HG02938 (cell line): Measurements from ENCODE around the gene UMODL1.

Source experiments
- ATAC-seq: cut with Tn5 transposase; IDR thresholded peaks from one replicate; pipeline ENCODE4 v1.9.1; 2021; ENCODE audit warnings: mild to moderate bottlenecking, moderate library complexity; ENCODE audit not compliant: unreplicated experiment

The UMODL1 gene

GRCh38 chr21:42079939-42080787, 9.0 kb downstream of the UMODL1 start:
- ATAC-seq: no peak

- ATAC-seq: no peak
Observed at GRCh38 chr21:42080788-42081083, 9.6 kb downstream of the UMODL1 start.

DNA sequence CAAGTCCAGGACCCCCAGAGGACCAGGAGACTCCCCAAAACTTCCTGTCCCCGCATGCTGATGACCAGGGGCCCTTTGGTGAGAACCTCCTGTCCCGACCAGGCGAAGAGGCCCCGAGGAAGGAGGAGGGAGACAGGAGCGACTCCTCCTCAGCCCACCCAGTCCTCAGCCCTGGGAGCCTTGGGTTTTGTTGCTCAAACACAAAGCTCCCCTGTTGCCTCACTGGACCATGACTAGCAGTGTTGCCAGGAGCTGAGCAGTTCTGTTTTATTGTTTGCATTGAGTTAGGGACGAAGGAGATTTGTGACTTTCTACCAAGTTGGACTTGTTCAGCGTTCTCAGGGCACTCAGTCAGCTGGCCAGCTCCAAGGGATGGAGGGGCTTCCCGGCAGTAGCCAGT, 10.0 kb downstream of the UMODL1 start:
- no peak for ATAC-seq

DNA sequence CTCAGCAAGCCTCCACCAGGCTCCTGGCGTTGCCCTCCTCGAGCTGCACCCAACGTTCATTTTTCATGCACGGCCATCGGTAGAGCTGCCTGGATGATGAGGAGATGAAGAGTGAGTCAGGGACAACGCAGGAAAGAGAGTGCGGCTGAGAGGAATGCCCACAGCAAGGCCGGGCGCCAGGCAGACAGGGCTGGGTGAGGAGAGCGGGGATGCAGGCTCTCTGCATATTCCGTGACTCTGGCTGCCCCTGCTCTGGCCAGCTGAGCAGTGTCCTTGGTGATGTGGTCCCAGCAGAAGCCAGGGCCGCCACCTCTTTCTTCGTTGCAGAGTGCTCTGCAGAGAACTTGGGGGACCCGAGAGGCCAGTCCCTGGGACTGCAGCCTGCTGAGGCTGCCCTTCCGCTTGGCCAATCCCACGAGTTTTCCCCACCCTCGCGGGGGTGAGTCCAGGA, 10.8 kb downstream of the UMODL1 start:
- ATAC-seq: no peak

GRCh38 chr21:42082501-42083360, 11.6 kb downstream of the UMODL1 start:
- ATAC-seq: no peak

DNA sequence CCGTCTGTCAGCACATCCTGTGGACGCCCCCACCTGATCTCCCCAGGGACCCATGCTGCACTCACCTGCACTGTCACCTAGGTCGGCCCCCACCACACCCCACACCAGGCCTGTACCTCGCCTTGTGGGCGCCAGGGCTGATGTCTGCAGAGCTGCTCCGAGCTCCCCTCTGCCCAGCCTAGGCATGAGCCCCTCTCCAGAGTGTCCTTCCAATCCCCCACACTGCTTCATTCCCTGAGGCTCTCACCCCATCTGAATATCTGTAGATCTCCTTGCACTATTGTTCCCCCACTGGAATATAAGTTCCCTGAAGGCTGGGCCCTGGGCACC, 12.2 kb downstream of the UMODL1 start:
- no peak for ATAC-seq

- no peak for ATAC-seq
Observed at GRCh38 chr21:42084079-42084478, 13.0 kb downstream of the UMODL1 start.

DNA sequence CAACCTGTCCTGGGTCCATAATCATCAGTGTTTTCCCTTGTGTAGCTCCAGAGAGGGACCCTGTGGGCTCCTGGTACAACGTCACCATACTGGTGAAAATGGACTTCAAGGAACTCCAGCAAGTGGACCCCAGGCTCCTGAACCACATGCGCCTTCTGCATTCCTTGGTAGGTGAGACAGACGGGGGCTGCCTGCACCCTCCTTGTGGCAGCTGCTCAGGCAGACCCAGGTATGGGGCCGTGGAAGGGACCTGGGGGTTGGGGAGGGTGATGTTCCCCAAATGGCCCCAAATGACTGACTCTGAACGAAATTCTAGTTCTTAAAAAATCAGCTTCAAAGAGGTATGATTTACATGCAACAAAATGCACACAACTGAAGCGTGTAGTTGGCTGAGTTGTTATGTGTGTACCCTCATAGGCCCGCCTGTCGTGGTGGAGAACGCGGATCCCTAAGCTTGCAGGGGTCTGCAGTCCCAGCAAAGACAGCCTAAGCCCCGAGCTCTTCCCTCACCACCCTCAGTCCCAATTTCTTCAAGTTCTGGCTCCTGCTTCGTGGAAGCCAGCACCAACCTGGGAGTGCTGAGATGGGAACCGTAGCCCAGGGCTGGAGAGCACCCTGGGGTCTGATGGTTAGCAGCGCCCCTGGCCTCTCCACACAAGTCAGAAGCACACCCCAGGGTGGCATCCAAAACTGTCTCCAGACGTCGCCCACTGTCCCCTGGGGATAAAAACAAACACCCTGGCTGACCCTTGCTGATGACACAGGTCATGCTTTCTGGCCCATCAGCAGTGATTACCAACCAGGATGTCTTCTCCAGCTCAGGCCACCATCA, 14.3 kb downstream of the UMODL1 start:
- no peak for ATAC-seq

GRCh38 chr21:42086969-42087368, 15.9 kb downstream of the UMODL1 start:
- ATAC-seq: no peak

DNA sequence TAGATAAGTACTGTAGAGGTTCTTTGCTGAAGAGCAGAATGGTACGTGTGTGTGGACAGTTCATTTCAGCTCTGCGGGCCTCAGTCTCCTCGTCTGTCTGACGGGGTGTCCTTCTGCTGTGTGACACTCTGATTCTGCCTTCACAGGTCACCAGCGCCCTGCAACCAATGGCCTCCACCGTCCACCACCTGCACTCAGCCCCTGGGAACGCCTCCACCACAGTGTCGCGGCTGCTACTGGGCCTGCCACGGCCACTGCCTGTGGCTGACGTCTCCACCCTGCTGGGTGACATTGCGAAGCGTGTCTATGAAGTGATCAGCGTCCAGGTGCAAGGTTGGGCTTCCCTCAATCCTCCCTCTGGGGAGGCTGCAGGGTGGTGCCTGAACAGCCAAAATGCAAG, 17.0 kb downstream of the UMODL1 start:
- no peak for ATAC-seq

DNA sequence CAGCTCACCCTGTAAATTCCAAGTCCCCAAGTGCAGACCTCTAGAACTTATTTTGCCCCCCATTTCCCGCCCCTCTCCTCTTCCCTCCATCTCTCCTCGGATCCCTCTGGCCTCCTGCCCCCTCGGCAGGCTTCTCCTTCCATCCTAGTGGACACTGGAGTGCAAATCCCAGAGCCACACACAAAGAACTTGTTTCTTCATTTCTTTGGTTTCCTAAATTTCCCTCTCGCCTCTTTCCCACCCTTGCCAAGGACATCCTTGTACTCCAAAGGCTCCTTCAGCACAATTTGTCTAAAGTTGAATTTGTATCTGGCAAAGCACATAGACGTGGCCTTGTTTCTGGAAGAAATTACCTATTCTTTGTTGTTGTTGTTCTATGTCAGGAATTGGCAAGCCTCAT, 17.5 kb downstream of the UMODL1 start:
- no peak for ATAC-seq

- ATAC-seq: no peak
Observed at GRCh38 chr21:42089093-42089631, 18.0 kb downstream of the UMODL1 start.

GRCh38 chr21:42089665-42090310, 18.7 kb downstream of the UMODL1 start:
- no peak for ATAC-seq

DNA sequence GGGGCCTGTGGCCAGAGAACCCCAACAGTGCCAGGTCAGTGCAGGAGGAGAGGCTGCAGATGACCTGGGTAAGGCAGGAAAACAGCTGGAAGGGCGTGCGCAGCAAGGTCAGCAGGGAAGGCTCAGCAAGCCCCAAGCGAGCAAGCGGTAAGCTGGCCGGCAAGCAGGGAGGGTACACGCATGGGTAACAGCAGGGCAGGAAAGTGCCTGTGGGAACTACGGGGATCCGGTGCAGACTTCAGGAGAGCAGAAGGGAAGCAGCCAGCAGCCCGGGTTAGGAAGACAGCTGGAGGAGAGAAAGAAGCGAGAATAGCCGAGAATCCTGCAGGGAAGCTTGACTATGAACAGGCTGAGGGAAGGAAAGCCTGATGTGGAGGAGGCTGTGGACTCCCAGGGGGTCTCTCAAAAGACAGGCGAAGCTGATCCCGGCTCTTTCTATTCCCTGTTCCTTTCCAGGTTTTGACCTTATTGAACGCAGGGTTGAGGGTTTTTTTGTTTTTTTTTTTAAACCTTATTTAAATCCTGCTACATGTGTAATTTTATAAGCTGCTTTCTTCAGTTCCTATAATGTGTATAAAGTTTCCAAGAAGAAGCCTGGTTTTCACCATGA, 20.9 kb downstream of the UMODL1 start:
- ATAC-seq: no peak

DNA sequence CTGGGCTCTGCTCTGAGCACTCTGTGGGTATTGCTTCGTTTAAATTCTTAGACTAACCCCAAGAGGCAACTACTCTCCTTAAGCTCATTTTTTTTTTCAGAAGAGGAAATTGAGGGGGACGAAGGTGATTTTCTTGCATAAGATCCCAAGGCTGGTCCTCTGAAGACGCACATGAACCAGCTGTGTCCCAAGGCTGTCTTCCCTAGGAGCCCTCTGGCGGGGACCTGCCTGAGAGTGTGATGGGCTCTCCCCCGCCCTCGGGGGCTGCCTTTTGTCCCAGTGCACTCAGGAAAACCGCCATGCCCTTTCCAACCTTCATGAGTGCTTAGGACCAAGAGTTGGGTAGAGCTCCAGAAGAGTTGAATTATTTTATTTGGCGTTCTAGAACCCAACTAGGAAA, 21.7 kb downstream of the UMODL1 start:
- no peak for ATAC-seq

DNA sequence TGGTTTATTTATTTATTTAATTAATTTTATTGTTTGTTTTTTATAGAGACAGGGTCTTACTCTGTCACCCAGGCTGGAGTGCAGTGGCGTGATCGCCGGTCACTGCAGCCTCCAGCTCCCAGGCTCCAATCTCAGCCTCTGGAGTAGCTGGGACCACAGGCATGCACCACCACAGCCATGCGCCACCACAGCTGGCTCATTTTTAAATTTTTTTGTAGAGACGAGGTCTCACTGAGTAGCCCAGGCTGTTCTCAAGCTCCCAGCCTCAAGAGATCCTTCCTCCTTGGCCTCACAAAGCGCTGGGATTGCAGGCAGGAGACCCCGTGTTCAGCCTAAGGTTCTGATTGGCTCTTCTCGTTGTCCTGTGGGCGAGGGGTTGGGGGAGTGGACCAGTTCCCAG, 22.1 kb downstream of the UMODL1 start:
- ATAC-seq: no peak

- no peak for ATAC-seq
Observed at GRCh38 chr21:42093991-42094421, 22.9 kb downstream of the UMODL1 start.

- ATAC-seq: no peak
Observed at GRCh38 chr21:42094811-42095210, 23.7 kb downstream of the UMODL1 start.

- ATAC-seq: no peak
Observed at GRCh38 chr21:42095581-42095980, 24.5 kb downstream of the UMODL1 start.

GRCh38 chr21:42096566-42096965, 25.4 kb downstream of the UMODL1 start:
- ATAC-seq: no peak
